Measurements from ENCODE around the gene HIVEP3. TPM values are rescaled to one million over a fixed set of nuclear protein-coding genes. Genes with fewer than 3 reads are reported as not detected.
A peak's percentile ranks its signal among the peaks of the same experiment; 100 is the strongest.

Gene HIVEP3
- total RNA-seq, 8 experiments from 2014 or later: 3.1 to 8.0 (median 4.6) TPM

DNA sequence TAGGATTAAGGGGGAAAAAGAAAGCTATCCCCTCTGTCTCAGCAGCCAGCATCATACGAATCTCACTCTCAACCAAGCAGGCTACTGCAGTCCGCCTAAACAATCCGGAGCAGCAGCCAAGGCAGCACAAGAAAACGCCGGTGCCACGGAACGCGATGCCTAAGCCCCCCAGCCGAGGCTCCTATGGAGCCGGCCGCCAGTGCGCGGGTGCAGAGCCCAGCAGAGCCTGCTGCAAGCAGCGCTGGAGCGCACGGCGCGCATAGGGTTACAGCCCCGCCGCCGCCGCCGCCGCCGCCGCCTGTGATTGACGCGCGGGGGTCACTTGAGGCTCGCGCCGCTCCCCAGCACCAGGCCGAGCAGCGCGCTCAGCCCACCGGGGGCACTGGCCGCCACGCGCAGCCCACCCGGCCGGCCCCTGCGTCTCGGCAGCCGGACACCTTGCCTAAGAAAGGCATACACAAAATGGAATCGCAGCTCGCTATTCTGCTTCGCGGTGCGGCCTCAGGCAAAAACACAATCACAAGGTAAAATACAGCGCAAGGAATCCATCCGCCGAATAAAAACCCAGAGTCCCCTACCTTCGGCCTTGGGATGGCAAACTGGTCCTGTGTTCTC is 780 bp downstream of the HIVEP3 start:
- 0 to 5% (median 1%) methylated on average over 3 to 19 of the region's 53 CpGs; no CpG with 5 or more reads in 3 of the 10 experiments for WGBS, 10 experiments
- peak overlapping the region; percentile 41 to 93 (median 59) for H3K4me3 ChIP-seq
- peak; percentile 18 to 53 (median 34) for ATAC-seq (replicated peaks in 6 of 8)
- peaks cover 29 to 31% of the 10 kb centered on the region in 2 donors for H3K4me1 ChIP-seq (replicated peaks in 1 of 2)
- in situ Hi-C loops (cut with MboI; ENCODE audit: low pct_unique_long_range_greater_than_20kb in 2 of 9, low sequenced_read_pairs in 9 of 9, unreplicated experiment in 9 of 9): no loop called here
- H3K27ac ChIP-seq: peak overlapping the region; percentile 58 to 91

GRCh38 chr1:41917076-41917475 is 1.6 kb downstream of the HIVEP3 start:
- ATAC-seq (replicated peaks in 6 of 8): no peak
- in situ Hi-C loops (cut with MboI; ENCODE audit: low pct_unique_long_range_greater_than_20kb in 2 of 9, low sequenced_read_pairs in 9 of 9, unreplicated experiment in 9 of 9): no loop called here
- WGBS, 10 experiments: 10 to 100% (median 59%) methylated on average over 1 to 5 of the region's 7 CpGs; no CpG with 5 or more reads in 4 of the 10 experiments
- Histone ChIP-seq H3K4me3 (peak overlapping the region; percentile 41 to 93 (median 59)), H3K4me1 (replicated peaks in 1 of 2) (peaks cover 29 to 31% of the 10 kb centered on the region in 2 donors), H3K27ac (peak overlapping the region in 1 of 2 donors; percentile 58)

GRCh38 chr1:41915786-41916571 is 2.7 kb downstream of the HIVEP3 start:
- in situ Hi-C loops (cut with MboI; ENCODE audit: low pct_unique_long_range_greater_than_20kb in 2 of 9, low sequenced_read_pairs in 9 of 9, unreplicated experiment in 9 of 9): no loop called here
- ATAC-seq (replicated peaks in 6 of 8): no peak
- 20 to 100% (median 92%) methylated on average over 1 to 4 of the region's 4 CpGs; no CpG with 5 or more reads in 3 of the 10 experiments for WGBS, 10 experiments
- H3K27ac ChIP-seq: no peak overlapping the region
- peaks cover 29 to 31% of the 10 kb centered on the region in 2 donors for H3K4me1 ChIP-seq (replicated peaks in 1 of 2)
- H3K4me3 ChIP-seq: peak overlapping the region in 4 of 5 donors; percentile 57 to 93 (median 60)

DNA sequence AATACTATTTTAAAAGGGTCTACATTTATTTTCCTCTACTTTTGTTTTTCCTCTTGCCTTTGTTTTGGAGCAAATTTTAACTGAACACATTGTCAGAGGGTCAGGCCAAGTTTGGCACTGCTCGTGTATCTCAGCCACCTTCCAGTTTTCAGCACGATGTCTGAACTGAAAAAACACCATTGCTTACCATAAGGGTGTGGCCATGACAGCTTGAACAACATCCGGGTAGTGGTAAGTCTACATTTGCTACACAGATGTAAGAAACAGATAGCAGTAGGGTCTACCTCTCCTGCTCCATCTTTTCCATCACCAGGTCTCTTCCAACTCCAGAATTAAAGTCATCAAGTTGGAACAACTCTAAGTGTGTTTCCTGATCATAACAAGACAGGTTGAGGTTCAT is 4.2 kb downstream of the HIVEP3 start:
- 3 to 100% (median 84%) methylated on average over 1 to 3 of the region's 3 CpGs; no CpG with 5 or more reads in 1 of the 10 experiments for WGBS, 10 experiments
- H3K4me3 ChIP-seq: no peak overlapping the region
- H3K27ac ChIP-seq: no peak overlapping the region
- peaks cover 25 to 30% of the 10 kb centered on the region in 2 donors for H3K4me1 ChIP-seq (replicated peaks in 1 of 2)
- in situ Hi-C loops (cut with MboI; ENCODE audit: low pct_unique_long_range_greater_than_20kb in 2 of 9, low sequenced_read_pairs in 9 of 9, unreplicated experiment in 9 of 9): no loop called here
- ATAC-seq (replicated peaks in 6 of 8): peak in 1 of 8 experiments; percentile 5

DNA sequence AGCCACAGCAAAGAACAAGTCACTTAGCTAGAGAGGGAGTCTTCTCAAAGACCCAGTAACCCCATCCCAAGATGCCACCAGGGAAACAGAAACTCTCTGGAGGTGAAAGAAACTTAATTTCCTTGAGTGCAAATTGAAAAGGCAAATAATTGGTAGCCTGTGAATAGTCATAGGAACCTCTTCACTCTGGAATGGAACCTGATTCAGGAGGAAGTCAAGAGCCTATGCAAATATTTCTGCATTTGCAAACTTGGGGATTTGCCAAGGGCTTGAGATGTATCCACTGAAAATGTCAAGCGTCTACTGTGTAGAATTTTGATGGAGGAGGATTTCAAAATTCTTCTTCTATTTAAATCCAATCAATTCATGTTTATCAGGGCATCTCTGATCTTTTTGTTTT is 5.7 kb downstream of the HIVEP3 start:
- no peak for ATAC-seq (replicated peaks in 6 of 8)
- WGBS, 10 experiments: 71 to 100% (median 87%) methylated on average over 1 of the region's 1 CpG; no CpG with 5 or more reads in 6 of the 10 experiments
- Histone ChIP-seq H3K4me1 (replicated peaks in 1 of 2) (peaks cover 17 to 25% of the 10 kb centered on the region in 2 donors), H3K4me3 (no peak overlapping the region), H3K27ac (no peak overlapping the region)
- in situ Hi-C loops (cut with MboI; ENCODE audit: low pct_unique_long_range_greater_than_20kb in 2 of 9, low sequenced_read_pairs in 9 of 9, unreplicated experiment in 9 of 9): no loop called here

DNA sequence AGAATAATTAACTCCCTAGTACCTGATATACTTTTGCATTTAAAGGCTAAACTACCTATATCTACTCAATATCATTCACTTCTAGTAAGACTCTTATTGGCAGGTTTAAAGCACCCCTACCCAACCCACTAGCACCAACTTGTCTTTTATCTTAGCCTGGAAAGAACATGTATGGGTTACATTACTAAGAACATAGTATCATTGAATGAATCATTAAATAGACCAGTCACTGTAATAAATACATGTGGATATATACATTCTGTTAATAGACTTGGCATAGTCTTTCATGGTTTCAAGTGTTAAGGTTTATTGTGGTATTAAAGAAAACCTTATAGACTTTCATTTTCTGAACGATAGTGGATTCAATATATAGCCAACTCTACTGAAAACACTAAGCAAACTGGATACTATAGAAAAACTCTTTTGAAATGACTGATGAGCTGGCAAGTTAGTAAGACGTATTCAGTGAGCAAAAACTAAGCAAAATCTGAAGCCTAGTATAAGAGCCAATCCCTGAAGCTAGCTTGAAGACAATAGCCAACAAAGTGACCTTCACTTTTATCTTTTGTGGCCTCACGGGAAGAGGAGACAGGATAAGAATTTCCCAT is 10.3 kb downstream of the HIVEP3 start:
- no peaks in the 10 kb centered on the region for H3K4me1 ChIP-seq (replicated peaks in 1 of 2)
- no peak overlapping the region for H3K4me3 ChIP-seq
- no peak overlapping the region for H3K27ac ChIP-seq
- in situ Hi-C loops (cut with MboI; ENCODE audit: low pct_unique_long_range_greater_than_20kb in 2 of 9, low sequenced_read_pairs in 9 of 9, unreplicated experiment in 9 of 9): no loop called here
- ATAC-seq (replicated peaks in 6 of 8): no peak
- WGBS, 10 experiments: 77 to 100% (median 86%) methylated on average over 1 to 3 of the region's 3 CpGs; no CpG with 5 or more reads in 1 of the 10 experiments

DNA sequence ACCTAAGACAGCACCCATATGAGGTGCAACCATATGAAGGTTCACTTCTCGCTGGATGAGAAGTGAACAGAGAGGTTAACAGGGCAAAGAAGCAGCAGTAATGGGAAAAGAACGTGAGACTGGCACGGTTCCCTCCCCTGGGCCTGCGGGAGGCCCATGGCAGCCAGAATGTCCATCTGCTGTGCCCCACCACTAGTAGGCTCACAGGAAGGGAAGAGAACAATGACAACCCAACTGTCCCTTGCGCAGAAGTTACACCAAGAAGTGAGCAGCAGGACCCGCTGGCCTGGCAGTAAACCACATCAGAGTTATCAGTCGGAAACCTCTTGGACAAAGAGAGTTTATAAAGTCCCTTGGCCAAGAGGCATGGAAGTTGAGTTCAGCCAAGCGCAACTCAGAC is 11.3 kb downstream of the HIVEP3 start:
- Histone ChIP-seq H3K4me3 (no peak overlapping the region), H3K4me1 (replicated peaks in 1 of 2) (no peaks in the 10 kb centered on the region), H3K27ac (no peak overlapping the region)
- in situ Hi-C loops (cut with MboI; ENCODE audit: low pct_unique_long_range_greater_than_20kb in 2 of 9, low sequenced_read_pairs in 9 of 9, unreplicated experiment in 9 of 9): no loop called here
- no peak for ATAC-seq (replicated peaks in 6 of 8)
- WGBS, 10 experiments: 80 to 100% (median 91%) methylated on average over 1 to 8 of the region's 8 CpGs; no CpG with 5 or more reads in 4 of the 10 experiments

- no peak for ATAC-seq (replicated peaks in 6 of 8)
- WGBS, 10 experiments: 20 to 100% (median 80%) methylated on average over 1 to 2 of the region's 2 CpGs; no CpG with 5 or more reads in 1 of the 10 experiments
- Histone ChIP-seq H3K4me1 (replicated peaks in 1 of 2) (peaks cover 0 to 2% of the 10 kb centered on the region in 2 donors), H3K27ac (no peak overlapping the region), H3K4me3 (no peak overlapping the region)
- in situ Hi-C loops (cut with MboI; ENCODE audit: low pct_unique_long_range_greater_than_20kb in 2 of 9, low sequenced_read_pairs in 9 of 9, unreplicated experiment in 9 of 9): no loop called here
These were observed 11.8 kb downstream of the HIVEP3 start for GRCh38 chr1:41906943-41907342.

GRCh38 chr1:41905093-41905675 is 13.5 kb downstream of the HIVEP3 start:
- no peak overlapping the region for H3K27ac ChIP-seq
- in situ Hi-C loops (cut with MboI; ENCODE audit: low pct_unique_long_range_greater_than_20kb in 2 of 9, low sequenced_read_pairs in 9 of 9, unreplicated experiment in 9 of 9): no loop called here
- H3K4me3 ChIP-seq: no peak overlapping the region
- 89 to 100% (median 100%) methylated on average over 1 of the region's 1 CpG; no CpG with 5 or more reads in 5 of the 10 experiments for WGBS, 10 experiments
- ATAC-seq (replicated peaks in 6 of 8): no peak
- peaks cover 0 to 5% of the 10 kb centered on the region in 2 donors for H3K4me1 ChIP-seq (replicated peaks in 1 of 2)

GRCh38 chr1:41902664-41903063 is 16.1 kb downstream of the HIVEP3 start:
- WGBS, 10 experiments: 67 to 98% (median 82%) methylated on average over 3 to 9 of the region's 9 CpGs
- no peak for ATAC-seq (replicated peaks in 6 of 8)
- in situ Hi-C loops (cut with MboI; ENCODE audit: low pct_unique_long_range_greater_than_20kb in 2 of 9, low sequenced_read_pairs in 9 of 9, unreplicated experiment in 9 of 9): no loop called here
- H3K4me3 ChIP-seq: no peak overlapping the region
- H3K27ac ChIP-seq: no peak overlapping the region
- peaks cover 0 to 13% of the 10 kb centered on the region in 2 donors for H3K4me1 ChIP-seq (replicated peaks in 1 of 2)

- H3K27ac ChIP-seq: no peak overlapping the region
- WGBS, 10 experiments: 0 to 54% (median 13%) methylated on average over 1 to 3 of the region's 3 CpGs; no CpG with 5 or more reads in 4 of the 10 experiments
- H3K4me3 ChIP-seq: no peak overlapping the region
- H3K4me1 ChIP-seq (replicated peaks in 1 of 2): peaks cover 0 to 15% of the 10 kb centered on the region in 2 donors
- in situ Hi-C loops (cut with MboI; ENCODE audit: low pct_unique_long_range_greater_than_20kb in 2 of 9, low sequenced_read_pairs in 9 of 9, unreplicated experiment in 9 of 9): no loop called here
- ATAC-seq (replicated peaks in 6 of 8): no peak
These were observed 16.6 kb downstream of the HIVEP3 start for GRCh38 chr1:41902159-41902577.

DNA sequence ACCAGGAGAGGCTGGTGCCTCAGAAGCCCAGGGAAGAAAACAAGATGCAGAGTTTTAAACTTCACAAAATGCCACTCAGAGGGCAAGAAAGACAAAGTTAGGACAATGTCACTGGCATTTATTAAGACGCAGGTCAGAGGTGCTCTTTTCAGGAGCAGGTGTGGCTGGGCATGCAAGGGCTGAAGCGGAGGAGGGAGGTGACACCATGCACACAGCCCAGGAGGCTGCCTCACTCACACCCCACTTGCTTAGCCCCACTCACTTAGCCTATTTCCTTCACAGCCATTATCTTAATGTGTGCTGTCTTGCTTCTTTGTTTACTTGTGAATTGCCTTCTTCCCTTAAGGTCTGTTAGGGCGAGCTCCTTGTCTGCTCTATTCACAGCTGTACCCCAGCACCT is 17.2 kb downstream of the HIVEP3 start:
- Histone ChIP-seq H3K4me3 (no peak overlapping the region), H3K4me1 (replicated peaks in 1 of 2) (peaks cover 0 to 15% of the 10 kb centered on the region in 2 donors), H3K27ac (no peak overlapping the region)
- peak in 1 of 8 experiments; percentile 16 for ATAC-seq (replicated peaks in 6 of 8)
- 17 to 86% (median 63%) methylated on average over 1 to 3 of the region's 3 CpGs; no CpG with 5 or more reads in 4 of the 10 experiments for whole genome bisulfite sequencing, 10 experiments
- in situ Hi-C loops (cut with MboI; ENCODE audit: low pct_unique_long_range_greater_than_20kb in 2 of 9, low sequenced_read_pairs in 9 of 9, unreplicated experiment in 9 of 9): no loop called here
